22Rv1 (cell line): ENCODE measurements around the gene ITM2B.

Source experiments
- ZFX ChIP-seq: fragments of 450-650 bp; IDR thresholded peaks from 2 replicates; pipeline ENCODE4 v1.6.1; 2017; ENCODE audit warnings: antibody characterized with exemption, borderline replicate concordance
- TF ChIP-seq, protein P1 (sequence below): fragments of 450-650 bp; IDR thresholded peaks from 2 replicates; pipeline ENCODE4 v1.5.1; 2017; ENCODE audit warnings: mild to moderate bottlenecking

GRCh38 chr13:48235341-48236135, 2.5 kb downstream of the ITM2B start:
- TF ChIP-seq, protein P1, sequence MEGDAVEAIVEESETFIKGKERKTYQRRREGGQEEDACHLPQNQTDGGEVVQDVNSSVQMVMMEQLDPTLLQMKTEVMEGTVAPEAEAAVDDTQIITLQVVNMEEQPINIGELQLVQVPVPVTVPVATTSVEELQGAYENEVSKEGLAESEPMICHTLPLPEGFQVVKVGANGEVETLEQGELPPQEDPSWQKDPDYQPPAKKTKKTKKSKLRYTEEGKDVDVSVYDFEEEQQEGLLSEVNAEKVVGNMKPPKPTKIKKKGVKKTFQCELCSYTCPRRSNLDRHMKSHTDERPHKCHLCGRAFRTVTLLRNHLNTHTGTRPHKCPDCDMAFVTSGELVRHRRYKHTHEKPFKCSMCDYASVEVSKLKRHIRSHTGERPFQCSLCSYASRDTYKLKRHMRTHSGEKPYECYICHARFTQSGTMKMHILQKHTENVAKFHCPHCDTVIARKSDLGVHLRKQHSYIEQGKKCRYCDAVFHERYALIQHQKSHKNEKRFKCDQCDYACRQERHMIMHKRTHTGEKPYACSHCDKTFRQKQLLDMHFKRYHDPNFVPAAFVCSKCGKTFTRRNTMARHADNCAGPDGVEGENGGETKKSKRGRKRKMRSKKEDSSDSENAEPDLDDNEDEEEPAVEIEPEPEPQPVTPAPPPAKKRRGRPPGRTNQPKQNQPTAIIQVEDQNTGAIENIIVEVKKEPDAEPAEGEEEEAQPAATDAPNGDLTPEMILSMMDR: no peak
- TF ChIP-seq ZFX: no peak
